OCI-LY1 (cell line): ENCODE results near the gene ARL11.

Source experiments
- CTCF ChIP-seq: fragments of 200-600 bp; sonication (generic), shearing (Covaris generic); IDR thresholded peaks from 2 replicates; pipeline ENCODE4 v1.5.1; 2017; ENCODE audit warnings: mild to moderate bottlenecking, antibody characterized with exemption, low read length, moderate library complexity, mixed read lengths
- EZH2 ChIP-seq: fragments of 200-600 bp; sonication (generic), shearing (Covaris generic); IDR thresholded peaks from 2 replicates; pipeline ENCODE4 v1.8.0; 2017; ENCODE audit warnings: borderline replicate concordance, mixed run types, mild to moderate bottlenecking, antibody characterized with exemption, low read length, moderate library complexity, mixed read lengths

- TF ChIP-seq CTCF = no peak
- TF ChIP-seq EZH2 = no peak
Observed at GRCh38 chr13:49625392-49626079, 2.8 kb upstream of the ARL11 start.
